HepG2 (cell line): ENCODE results near the gene MACROD2. TPM values are rescaled to one million over a fixed set of nuclear protein-coding genes. Genes with fewer than 3 reads are reported as not detected.

ENCODE experiments used
- ATAC-seq: fragments of 200-7000 bp; cut with Tn5 transposase; 3 replicates; pipeline ENCODE4 v1.9.1; 2020; ENCODE audit warnings: mild to moderate bottlenecking, moderate library complexity
- BruUV-seq: library from RNA; stranded (reverse); fragments of 400-500 nt; replicated peaks from 2 replicates; lab custom pipeline; 2021; lab: Mats Ljungman, UMichigan
- CTCF ChIA-PET: fragments of 300-600 bp; formaldehyde crosslinking; extraction: SDS; loops from one replicate; lab custom pipeline; 2021; ENCODE audit warnings: low total read pairs, inconsistent platforms, low intra/inter-chr PET ratio; lab: Yijun Ruan, JAX
- POLR2A ChIA-PET: fragments of 350-600 bp; sonication (Branson Sonifier 250); formaldehyde crosslinking; loops from one replicate; lab custom pipeline; 2020; ENCODE audit warnings: antibody characterized with exemption, inconsistent platforms; lab: Yijun Ruan, JAX
- DNase-seq: peaks from one replicate; pipeline ENCODE4 v3.0.0-alpha.2; 2015; ENCODE audit warnings: low spot score
- FAIRE-seq: peaks from 3 replicates; lab custom pipeline; 2011; peaks lifted over from hg19 to GRCh38; lab: Jason Lieb, UNC
- H2AFZ ChIP-seq: one replicate; pipeline ENCODE4 v1.6.1; 2011; ENCODE audit warnings: low read length, inconsistent platforms
- H3K27ac ChIP-seq: fragments of 300-600 bp; 3 replicates; pipeline ENCODE4 v1.8.0; 2011; ENCODE audit warnings: mixed run types, mild to moderate bottlenecking, mixed read lengths, low read length, inconsistent platforms; ENCODE audit not compliant: insufficient read depth; ENCODE audit errors: extremely low read length
- H3K27me3 ChIP-seq, 2 experiments: fragments of 200-600 bp in 1 of 2; 2 replicates in 1 of 2; 3 replicates in 1 of 2; pipeline versions ENCODE4 v1.6.0 to v1.8.0; 2011; ENCODE audit warnings: low read length in 2 of 2, mild to moderate bottlenecking in 2 of 2, moderate library complexity in 2 of 2, inconsistent platforms in 1 of 2; ENCODE audit not compliant: insufficient read depth in 2 of 2, control insufficient read depth in 1 of 2
- H3K36me3 ChIP-seq, 2 experiments: fragments of 200-600 bp in 1 of 2; replicated peaks in 1 of 2; 2 replicates in 1 of 2; 3 replicates in 1 of 2; pipeline versions ENCODE4 v1.5.1 to v1.8.0; 2011; ENCODE audit warnings: low read length in 2 of 2, inconsistent platforms in 1 of 2; ENCODE audit not compliant: insufficient read depth in 2 of 2, control insufficient read depth in 1 of 2
- H3K4me1 ChIP-seq: 2 replicates; pipeline ENCODE4 v1.5.1; 2012; ENCODE audit warnings: low read length, inconsistent platforms; ENCODE audit not compliant: insufficient read depth
- H3K4me2 ChIP-seq: 2 replicates; pipeline ENCODE4 v1.6.0; 2011; ENCODE audit warnings: low read depth, low read length, inconsistent platforms
- H3K4me3 ChIP-seq, 3 experiments: fragments of 200-600 bp in 1 of 3; sonication (generic), shearing (Covaris generic) in 1 of 3; replicated peaks in 1 of 3; 2 replicates each; pipeline ENCODE4 v1.5.1; 2011 to 2016; ENCODE audit warnings: low read length in 3 of 3, inconsistent platforms in 2 of 3, low read depth in 2 of 3, mild to moderate bottlenecking in 2 of 3, control low read depth in 1 of 3, mixed read lengths in 1 of 3; ENCODE audit not compliant: insufficient read depth in 1 of 3
- H3K79me2 ChIP-seq: one replicate; pipeline ENCODE4 v1.6.1; 2011; ENCODE audit warnings: low read length, inconsistent platforms; ENCODE audit not compliant: insufficient read depth
- H3K9ac ChIP-seq: 2 replicates; pipeline ENCODE4 v1.6.0; 2011; ENCODE audit warnings: mild to moderate bottlenecking, low read depth, low read length, inconsistent platforms; ENCODE audit not compliant: insufficient read depth
- H3K9me3 ChIP-seq: 2 replicates; pipeline ENCODE4 v1.5.1; 2012; ENCODE audit warnings: mild to moderate bottlenecking, low read length
- H4K20me1 ChIP-seq: 2 replicates; pipeline ENCODE4 v1.6.0; 2011; ENCODE audit warnings: inconsistent platforms, mild to moderate bottlenecking, low read length, moderate library complexity; ENCODE audit not compliant: insufficient read depth
- ATF7 ChIP-seq, 2 experiments: fragments of 450-650 bp in 1 of 2; sonication (generic) in 1 of 2; formaldehyde crosslinking in 1 of 2; IDR thresholded peaks; 2 replicates each; pipeline versions ENCODE4 v1.4.0 to v1.6.1; 2016 to 2020; ENCODE audit warnings: antibody characterized with exemption in 1 of 2, mild to moderate bottlenecking in 1 of 2, missing genetic modification reagents in 1 of 2
- CEBPB ChIP-seq: IDR thresholded peaks from 2 replicates; pipeline ENCODE4 v1.6.1; 2011; ENCODE audit warnings: low read depth, low read length, improper control_type of control experiment, borderline replicate concordance
- CEBPG ChIP-seq: IDR thresholded peaks from 2 replicates; pipeline ENCODE4 v1.6.1; 2016
- ZNF124 ChIP-seq: sonication (generic); formaldehyde crosslinking; IDR thresholded peaks from 2 replicates; pipeline ENCODE4 v1.4.0; 2020; ENCODE audit warnings: missing genetic modification reagents
- WGBS: methylation state at CpG from one replicate; pipeline ENCODE4 v1.1.6; 2017; ENCODE audit warnings: low lambda C conversion rate; 5-methylcytosine and 5-hydroxymethylcytosine counted together
- in situ Hi-C: cut with HindIII; loops from 2 replicates; pipeline ENCODE4 v1.10.0; 2017; ENCODE audit warnings: low pct_unique_long_range_greater_than_20kb; ENCODE audit not compliant: extremely low pct_ligation_motif_present
- intact Hi-C: fragments of 100-400 bp; cut with micrococcal nuclease; formaldehyde crosslinking; loops from one replicate; pipeline ENCODE4 v1.10.0; 2022; ENCODE audit not compliant: unreplicated experiment
- polyA plus RNA-seq, 8 experiments: library from polyadenylated mRNA; depleted of rRNA in 3 of 8; stranded (reverse) in 7 of 8; unstranded in 1 of 8; fragments of >200 nt; fragmentation: Illumina TruSeq in 4 of 8; extraction: Trizol in 4 of 8; gene quantifications; 2 replicates each; pipeline versions ENCODE4 v1.2.1 to v1.2.3, GENCODE V29; 2011 to 2016; ENCODE audit warnings: low read depth in 4 of 8, missing spikeins in 1 of 8, mixed read lengths in 1 of 8; ENCODE audit not compliant: insufficient read depth in 1 of 8
- total RNA-seq, 5 experiments: library from RNA; depleted of rRNA; stranded (reverse); fragments of >200 nt; fragmentation: Illumina TruSeq; extraction: Trizol; gene quantifications; 2 replicates each; pipeline ENCODE4 v1.2.3, GENCODE V29; 2016; ENCODE audit warnings: low read depth in 1 of 5
- TF ChIP-seq, protein P1 (sequence below), 2 experiments: fragments of 450-650 bp in 1 of 2; sonication (generic) in 1 of 2; formaldehyde crosslinking; IDR thresholded peaks; 2 replicates each; pipeline versions ENCODE4 v1.5.0 to v1.8.0; 2020 to 2022; ENCODE audit warnings: mild to moderate bottlenecking in 1 of 2, missing genetic modification reagents in 1 of 2
- TF ChIP-seq, protein P2 (sequence below): sonication (generic); formaldehyde crosslinking; IDR thresholded peaks from 2 replicates; pipeline ENCODE4 v1.5.0; 2020; ENCODE audit warnings: mild to moderate bottlenecking, missing genetic modification reagents, borderline replicate concordance

MACROD2 gene
- total and polyA plus RNA-seq, 2 of the 13 experiments (the other 11 are each of a cell fraction or from before 2014, with no cell fraction given), result 0.13 to 0.51 TPM

DNA sequence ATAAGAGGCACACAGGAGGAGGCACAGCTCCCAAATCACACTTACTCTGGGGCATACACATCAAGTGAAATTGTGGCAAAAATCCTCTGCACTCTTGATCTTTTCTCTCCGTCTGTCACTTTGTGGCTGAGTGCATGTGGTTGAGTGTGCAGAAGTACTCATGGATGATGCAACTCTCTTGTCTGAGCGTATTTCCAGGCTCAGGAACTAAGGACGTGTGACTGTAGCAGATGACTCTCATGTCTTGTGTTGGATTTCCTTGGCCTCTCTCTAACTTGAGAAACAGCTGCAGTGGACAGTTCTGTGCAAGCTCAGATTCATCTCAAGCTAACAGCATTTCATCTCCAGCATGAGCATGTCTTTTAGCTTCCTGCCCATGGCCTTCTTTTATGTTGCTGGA, 587.5 kb downstream of the MACROD2 start:
- intact Hi-C loops, result no loop called here

More for the DNA sequence above, 587.5 kb downstream of the MACROD2 start:
- H4K20me1 ChIP-seq, result no peaks in the 10 kb centered on the region
- 6% methylated on average over 3 of the region's 3 CpGs for WGBS
- no peak for DNase-seq
- H3K4me3 ChIP-seq, result no peak overlapping the region
- BruUV-seq, result no TSS peak
- no peak overlapping the region for H3K27ac ChIP-seq
- TF ChIP-seq CEBPG (CRISPR knock-in tag) (0 out of 2 replicates have a peak, but pooled peaks have one; percentile 23), ZNF124 (CRISPR knock-in tag) (no peak), ATF7 (IDR thresholded peaks at IDR 0.05) (peak; percentile 59), ATF7 (CRISPR knock-in tag; IDR thresholded peaks at IDR 0.05) (no peak), CEBPB (peak; percentile 62; the same call in 1 of the 2 replicates)
- TF ChIP-seq, protein P1, sequence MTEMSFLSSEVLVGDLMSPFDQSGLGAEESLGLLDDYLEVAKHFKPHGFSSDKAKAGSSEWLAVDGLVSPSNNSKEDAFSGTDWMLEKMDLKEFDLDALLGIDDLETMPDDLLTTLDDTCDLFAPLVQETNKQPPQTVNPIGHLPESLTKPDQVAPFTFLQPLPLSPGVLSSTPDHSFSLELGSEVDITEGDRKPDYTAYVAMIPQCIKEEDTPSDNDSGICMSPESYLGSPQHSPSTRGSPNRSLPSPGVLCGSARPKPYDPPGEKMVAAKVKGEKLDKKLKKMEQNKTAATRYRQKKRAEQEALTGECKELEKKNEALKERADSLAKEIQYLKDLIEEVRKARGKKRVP (CRISPR knock-in tag; IDR thresholded peaks at IDR 0.05), result 0 out of 4 replicates have a peak, but pooled peaks of 1 of the 2 experiments have one; percentile 22
- TF ChIP-seq, protein P2, sequence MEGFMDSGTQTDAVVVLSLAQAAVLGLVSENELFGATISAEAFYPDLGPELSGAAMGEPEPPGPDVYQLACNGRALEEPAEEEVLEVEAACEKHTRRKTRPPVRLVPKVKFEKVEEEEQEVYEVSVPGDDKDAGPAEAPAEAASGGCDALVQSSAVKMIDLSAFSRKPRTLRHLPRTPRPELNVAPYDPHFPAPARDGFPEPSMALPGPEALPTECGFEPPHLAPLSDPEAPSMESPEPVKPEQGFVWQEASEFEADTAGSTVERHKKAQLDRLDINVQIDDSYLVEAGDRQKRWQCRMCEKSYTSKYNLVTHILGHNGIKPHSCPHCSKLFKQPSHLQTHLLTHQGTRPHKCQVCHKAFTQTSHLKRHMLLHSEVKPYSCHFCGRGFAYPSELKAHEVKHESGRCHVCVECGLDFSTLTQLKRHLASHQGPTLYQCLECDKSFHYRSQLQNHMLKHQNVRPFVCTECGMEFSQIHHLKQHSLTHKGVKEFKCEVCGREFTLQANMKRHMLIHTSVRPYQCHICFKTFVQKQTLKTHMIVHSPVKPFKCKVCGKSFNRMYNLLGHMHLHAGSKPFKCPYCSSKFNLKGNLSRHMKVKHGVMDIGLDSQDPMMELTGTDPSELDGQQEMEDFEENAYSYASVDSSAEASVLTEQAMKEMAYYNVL (CRISPR knock-in tag), result no peak
- TF ChIP-seq, all 625 proteins: peak for 4
- no peaks in the 10 kb centered on the region for H3K36me3 ChIP-seq
- no peak for ATAC-seq
- in situ Hi-C loops, result no loop called here
- H3K9me3 ChIP-seq, result 0 out of 2 replicates have a peak, but pooled peaks cover 4% of the 10 kb centered on the region
- CTCF ChIA-PET, result no interaction called here
- no peak for FAIRE-seq
- no peaks in the 10 kb centered on the region for H3K79me2 ChIP-seq
- no peaks in the 10 kb centered on the region for H3K4me1 ChIP-seq
- POLR2A ChIA-PET, result no interaction called here
- no peak overlapping the region for H3K9ac ChIP-seq
- no peak overlapping the region for H2AFZ ChIP-seq
- H3K4me2 ChIP-seq, result no peak overlapping the region
- H3K27me3 ChIP-seq, result no peaks in the 10 kb centered on the region
